Fibroblast of lung (primary cell): ENCODE data around the gene C3. TPM values are rescaled to one million over a fixed set of nuclear protein-coding genes. Genes with fewer than 3 reads are reported as not detected.
A peak's percentile ranks its signal among the peaks of the same experiment; 100 is the strongest.

ENCODE experiments used
- DNase-seq, 2 donors: peaks; one replicate each; pipeline versions ENCODE4 v3.0.0 to v3.0.0-alpha.2; 2010; ENCODE audit warnings: low read depth in 2 of 2
- H2AFZ ChIP-seq: 2 replicates; pipeline ENCODE4 v1.5.1; 2012; ENCODE audit warnings: low read length, control low read depth, inconsistent platforms
- H3K27ac ChIP-seq: 2 replicates; pipeline ENCODE4 v1.5.1; 2011; ENCODE audit warnings: low read length, control low read depth; ENCODE audit not compliant: insufficient read depth
- H3K27me3 ChIP-seq: 2 replicates; pipeline ENCODE4 v1.5.1; 2011; ENCODE audit warnings: mild to moderate bottlenecking, low read length; ENCODE audit not compliant: control insufficient read depth, insufficient read depth
- H3K36me3 ChIP-seq: 2 replicates; pipeline ENCODE4 v1.5.1; 2011; ENCODE audit warnings: low read length; ENCODE audit not compliant: control insufficient read depth, insufficient read depth
- H3K4me1 ChIP-seq: 2 replicates; pipeline ENCODE4 v1.5.1; 2011; ENCODE audit warnings: low read length; ENCODE audit not compliant: control insufficient read depth, insufficient read depth; ENCODE audit errors: extremely low read depth
- H3K4me2 ChIP-seq: 2 replicates; pipeline ENCODE4 v1.5.1; 2011; ENCODE audit warnings: low read length, control low read depth; ENCODE audit not compliant: insufficient read depth; ENCODE audit errors: extremely low read depth
- H3K4me3 ChIP-seq, 4 experiments: fragments of 200-600 bp in 1 of 4; sonication (generic) in 1 of 4; replicated peaks in 1 of 4; 2 replicates each; pipeline ENCODE4 v1.5.1; 2011 to 2016; ENCODE audit warnings: low read length in 4 of 4, low read depth in 3 of 4, mild to moderate bottlenecking in 3 of 4, control low read depth in 2 of 4, inconsistent platforms in 1 of 4, mixed read lengths in 1 of 4; ENCODE audit not compliant: insufficient read depth in 1 of 4; ENCODE audit errors: control extremely low read depth in 1 of 4
- H3K79me2 ChIP-seq: 2 replicates; pipeline ENCODE4 v1.5.1; 2012; ENCODE audit warnings: mild to moderate bottlenecking, low read length, inconsistent platforms; ENCODE audit not compliant: control insufficient read depth, insufficient read depth
- H3K9ac ChIP-seq: 2 replicates; pipeline ENCODE4 v1.5.1; 2011; ENCODE audit warnings: mild to moderate bottlenecking, low read length, control low read depth; ENCODE audit not compliant: insufficient read depth
- H3K9me3 ChIP-seq: 2 replicates; pipeline ENCODE4 v1.5.1; 2012; ENCODE audit warnings: low read depth, low read length; ENCODE audit not compliant: control insufficient read depth, insufficient read depth
- H4K20me1 ChIP-seq: 2 replicates; pipeline ENCODE4 v1.5.1; 2011; ENCODE audit warnings: low read length; ENCODE audit not compliant: control insufficient read depth, insufficient read depth; ENCODE audit errors: extremely low read depth
- EZH2 ChIP-seq: IDR thresholded peaks from 2 replicates; pipeline ENCODE4 v1.5.1; 2012; ENCODE audit warnings: low read length, control low read depth, mild to moderate bottlenecking; ENCODE audit errors: missing control alignments
- polyA plus RNA-seq, 2 donors: library from polyadenylated mRNA; depleted of rRNA in 1 of 2; stranded (reverse) in 1 of 2; unstranded in 1 of 2; fragments of >200 nt; gene quantifications; 2 replicates each; pipeline ENCODE4 v1.2.1, GENCODE V29; 2011 to 2012; ENCODE audit warnings: missing spikeins in 1 of 2
- total RNA-seq: library from RNA; depleted of rRNA; stranded (reverse); fragments of >200 nt; gene quantifications from 2 replicates; pipeline ENCODE4 v1.2.1, GENCODE V29; 2014
- TF ChIP-seq, protein P1 (sequence below), 2 donors: IDR thresholded peaks in 1 of 2; conservative IDR thresholded peaks in 1 of 2; 1 replicate in 1 of 2; 2 replicates in 1 of 2; pipeline ENCODE4 v1.5.1; 2011 to 2012; ENCODE audit warnings: low read length in 2 of 2, control low read depth in 1 of 2, inconsistent platforms in 1 of 2, low read depth in 1 of 2, mild to moderate bottlenecking in 1 of 2

Gene C3
- total and polyA plus RNA-seq, 2 donors (not counting 1 experiment from before 2014, with no cell fraction given), result 1.2 to 2.5 TPM

DNA sequence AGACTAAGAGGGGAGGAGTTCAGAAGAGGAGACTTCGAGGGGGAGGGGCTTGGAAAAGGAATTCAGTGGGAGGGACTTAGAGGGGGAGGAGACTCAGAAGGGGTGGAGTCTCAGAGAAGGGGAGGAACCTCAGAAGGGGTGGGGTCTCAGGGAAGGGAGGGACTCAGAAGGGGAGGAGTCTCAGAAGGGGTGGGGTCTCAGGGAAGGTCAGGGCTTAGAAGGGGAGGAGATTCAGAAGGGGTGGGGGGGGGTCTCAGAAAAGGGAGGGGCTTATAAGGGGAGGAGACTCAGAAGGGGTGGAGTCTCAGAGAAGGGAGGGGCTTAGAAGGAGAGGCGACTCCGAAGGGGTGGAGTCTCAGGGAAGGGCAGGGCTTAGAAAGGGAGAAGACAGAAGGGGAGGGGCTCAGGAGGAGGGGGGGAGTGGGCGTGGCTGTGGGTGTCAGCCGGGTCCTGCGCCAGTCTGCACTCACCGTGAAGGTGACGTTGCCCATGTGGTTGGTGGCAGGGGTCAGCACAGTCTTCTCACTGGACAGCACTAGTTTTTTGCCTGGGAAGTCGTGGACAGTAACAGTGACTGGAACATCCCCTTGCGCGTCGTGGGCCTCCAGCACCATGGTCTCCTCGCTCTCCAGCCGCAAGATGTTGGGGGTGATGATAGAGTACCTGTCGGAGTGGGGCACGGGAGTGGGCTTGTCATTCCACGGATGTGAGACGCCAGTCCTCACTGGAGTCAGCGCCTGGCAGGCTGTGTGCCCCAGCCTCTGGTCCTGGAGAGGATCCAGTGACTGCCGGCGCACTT, 1.5 kb downstream of the C3 start:
- Histone ChIP-seq H3K36me3 (no peaks in the 10 kb centered on the region), H3K27ac (no peak overlapping the region), H2AFZ (no peak overlapping the region), H3K4me3 (no peak overlapping the region), H3K27me3 (no peaks in the 10 kb centered on the region), H3K9ac (no peak overlapping the region), H3K9me3 (no peaks in the 10 kb centered on the region), H3K4me1 (no peaks in the 10 kb centered on the region), H3K4me2 (no peak overlapping the region), H3K79me2 (no peaks in the 10 kb centered on the region), H4K20me1 (no peaks in the 10 kb centered on the region)
- TF ChIP-seq EZH2, result no peak
- TF ChIP-seq, protein P1, sequence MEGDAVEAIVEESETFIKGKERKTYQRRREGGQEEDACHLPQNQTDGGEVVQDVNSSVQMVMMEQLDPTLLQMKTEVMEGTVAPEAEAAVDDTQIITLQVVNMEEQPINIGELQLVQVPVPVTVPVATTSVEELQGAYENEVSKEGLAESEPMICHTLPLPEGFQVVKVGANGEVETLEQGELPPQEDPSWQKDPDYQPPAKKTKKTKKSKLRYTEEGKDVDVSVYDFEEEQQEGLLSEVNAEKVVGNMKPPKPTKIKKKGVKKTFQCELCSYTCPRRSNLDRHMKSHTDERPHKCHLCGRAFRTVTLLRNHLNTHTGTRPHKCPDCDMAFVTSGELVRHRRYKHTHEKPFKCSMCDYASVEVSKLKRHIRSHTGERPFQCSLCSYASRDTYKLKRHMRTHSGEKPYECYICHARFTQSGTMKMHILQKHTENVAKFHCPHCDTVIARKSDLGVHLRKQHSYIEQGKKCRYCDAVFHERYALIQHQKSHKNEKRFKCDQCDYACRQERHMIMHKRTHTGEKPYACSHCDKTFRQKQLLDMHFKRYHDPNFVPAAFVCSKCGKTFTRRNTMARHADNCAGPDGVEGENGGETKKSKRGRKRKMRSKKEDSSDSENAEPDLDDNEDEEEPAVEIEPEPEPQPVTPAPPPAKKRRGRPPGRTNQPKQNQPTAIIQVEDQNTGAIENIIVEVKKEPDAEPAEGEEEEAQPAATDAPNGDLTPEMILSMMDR (conservative IDR thresholded peaks at IDR 0.05 in 1 of 2, IDR thresholded peaks at IDR 0.05 in 1 of 2; ENCODE audit: low read depth in 1 of 2, low read length in 2 of 2), result no peak
- DNase-seq, result peak in 1 of 2 donors; percentile 7

DNA sequence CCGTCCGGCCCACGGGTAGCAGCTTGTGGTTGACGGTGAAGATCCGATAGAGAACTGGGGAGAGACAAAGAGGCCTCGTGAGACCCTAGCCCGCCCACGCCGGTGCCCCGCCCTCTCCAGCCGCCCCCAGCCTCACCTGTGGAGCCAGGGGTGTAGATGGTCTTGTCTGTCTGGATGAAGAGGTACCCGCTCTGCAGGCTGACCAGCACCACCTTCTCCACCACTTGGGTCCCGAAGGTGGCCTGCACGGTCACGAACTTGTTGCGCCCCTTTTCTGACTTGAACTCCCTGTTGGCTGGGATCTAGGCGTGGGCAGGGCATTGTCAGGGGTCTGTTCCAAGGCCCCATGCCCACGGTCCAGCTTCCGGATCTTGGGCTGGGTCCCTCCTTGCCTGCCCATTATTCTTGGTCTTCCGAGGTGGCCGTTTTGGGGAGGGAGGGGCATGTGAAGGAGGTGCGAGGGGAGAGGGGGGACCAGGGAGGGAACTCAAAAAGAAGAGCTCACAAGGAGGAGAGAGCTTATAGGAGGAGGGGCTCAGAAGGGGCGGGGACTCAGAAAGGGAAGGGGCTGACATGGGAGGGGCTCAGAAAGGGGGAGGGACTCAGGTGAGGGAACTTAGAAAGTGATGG, 2.2 kb downstream of the C3 start:
- H3K36me3 ChIP-seq, result no peaks in the 10 kb centered on the region
- no peak overlapping the region for H3K27ac ChIP-seq
- H4K20me1 ChIP-seq, result no peaks in the 10 kb centered on the region
- no peak overlapping the region for H3K4me3 ChIP-seq
- no peak overlapping the region for H3K9ac ChIP-seq
- no peaks in the 10 kb centered on the region for H3K27me3 ChIP-seq
- TF ChIP-seq, protein P1 (conservative IDR thresholded peaks at IDR 0.05 in 1 of 2, IDR thresholded peaks at IDR 0.05 in 1 of 2; ENCODE audit: low read depth in 1 of 2, low read length in 2 of 2), result no peak
- TF ChIP-seq EZH2, result no peak
- H3K4me2 ChIP-seq, result no peak overlapping the region
- no peaks in the 10 kb centered on the region for H3K4me1 ChIP-seq
- H3K79me2 ChIP-seq, result no peaks in the 10 kb centered on the region
- H3K9me3 ChIP-seq, result no peaks in the 10 kb centered on the region
- no peak for DNase-seq
- no peak overlapping the region for H2AFZ ChIP-seq

DNA sequence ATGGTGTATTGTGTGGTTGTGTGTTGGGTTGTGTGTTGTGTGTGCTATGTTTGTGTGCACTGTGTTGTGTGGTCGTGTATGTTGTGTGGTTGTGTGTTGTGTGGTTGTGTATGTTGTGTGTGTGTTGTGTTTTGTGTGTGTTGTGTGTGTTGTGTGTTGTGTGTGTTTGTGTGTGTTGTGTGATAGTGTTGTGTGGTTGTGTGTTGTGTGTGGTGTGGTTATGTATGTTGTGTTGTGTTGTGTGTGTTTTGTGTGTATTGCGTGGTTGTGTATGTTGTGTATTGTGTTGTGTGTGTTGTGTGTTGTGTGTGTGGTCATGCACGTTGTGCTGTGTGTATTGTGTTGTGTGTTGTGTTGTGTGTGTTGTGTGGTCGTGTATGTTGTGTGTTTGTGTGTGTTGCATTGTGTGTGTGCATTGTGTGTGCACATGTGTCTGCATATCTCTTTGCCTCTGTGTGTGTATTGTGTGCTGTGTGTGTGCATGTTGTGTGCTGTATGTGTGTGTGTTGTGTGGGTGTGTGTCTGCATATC, 2.9 kb downstream of the C3 start:
- no peak overlapping the region for H2AFZ ChIP-seq
- no peak overlapping the region for H3K4me2 ChIP-seq
- no peaks in the 10 kb centered on the region for H3K4me1 ChIP-seq
- TF ChIP-seq EZH2, result no peak
- TF ChIP-seq, protein P1 (conservative IDR thresholded peaks at IDR 0.05 in 1 of 2, IDR thresholded peaks at IDR 0.05 in 1 of 2; ENCODE audit: low read depth in 1 of 2, low read length in 2 of 2), result no peak
- H4K20me1 ChIP-seq, result no peaks in the 10 kb centered on the region
- no peak overlapping the region for H3K27ac ChIP-seq
- H3K9me3 ChIP-seq, result no peaks in the 10 kb centered on the region
- H3K27me3 ChIP-seq, result no peaks in the 10 kb centered on the region
- H3K9ac ChIP-seq, result no peak overlapping the region
- peak; percentile 12 to 20 for DNase-seq
- no peaks in the 10 kb centered on the region for H3K79me2 ChIP-seq
- H3K4me3 ChIP-seq, result no peak overlapping the region
- no peaks in the 10 kb centered on the region for H3K36me3 ChIP-seq
